RWPE1 (cell line): ENCODE results near the gene IER2.
"Not testable (repeated sequence)": the region's sequence is repeated elsewhere in the genome, so short reads cannot be mapped to it uniquely, and the experiment has no call there.

Source experiments
- CTCF ChIA-PET: fragments of 350-600 bp; sonication (Branson Sonifier 250); formaldehyde crosslinking; extraction: SDS; loops from one replicate; lab custom pipeline; 2021; lab: Yijun Ruan, JAX
- POLR2A ChIA-PET: fragments of 400-600 bp; formaldehyde crosslinking; extraction: SDS; loops from one replicate; lab custom pipeline; 2020; ENCODE audit warnings: antibody characterized with exemption; ENCODE audit not compliant: low non-redundant PET; lab: Yijun Ruan, JAX
- DNase-seq: peaks from one replicate; pipeline ENCODE4 v3.0.0; 2012; ENCODE audit warnings: low spot score
- H3K27ac ChIP-seq: fragments of 450-650 bp; 2 replicates; pipeline ENCODE4 v1.5.1; 2017
- CTCF ChIP-seq: fragments of 450-650 bp; conservative IDR thresholded peaks from 2 replicates; pipeline ENCODE4 v1.5.1; 2017; ENCODE audit warnings: low read depth, mild to moderate bottlenecking

The IER2 gene

DNA sequence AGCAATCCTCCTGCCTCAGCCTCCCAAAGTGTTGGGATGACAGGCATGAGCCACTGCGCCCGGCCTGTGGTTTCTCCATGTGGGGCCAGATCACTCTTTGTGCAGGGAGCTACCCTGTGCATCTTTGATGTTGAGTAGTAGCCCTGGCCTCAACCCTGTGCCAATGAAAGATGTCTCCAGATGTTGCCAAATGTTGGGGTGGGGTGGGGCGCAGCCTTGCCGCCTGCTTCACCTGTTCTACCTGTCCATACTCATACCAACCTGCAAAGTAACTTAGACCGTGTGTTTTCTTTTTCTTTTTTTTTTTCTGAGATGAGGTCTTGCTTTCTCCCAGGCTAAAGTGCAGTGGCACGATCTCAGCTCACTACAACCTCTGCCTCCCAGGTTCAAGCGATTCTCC is 20.9 kb downstream of the IER2 start:
- H3K27ac ChIP-seq, result peak overlapping the region; percentile 100
- TF ChIP-seq CTCF, result no peak
- POLR2A ChIA-PET, result interaction anchor here (0.6 to 0.7 kb wide), 2 partner anchors 14 to 52 kb away, joined by 3 to 4 read pairs; no protein-coding TSS in a partner anchor
- CTCF ChIA-PET, result no interaction called here
- DNase-seq, result no peak

GRCh38 chr19:13172346-13173138 is 22.3 kb downstream of the IER2 start:
- peak overlapping the region; percentile 100 for H3K27ac ChIP-seq
- ChIA-PET CTCF (no interaction called here), POLR2A (no interaction called here)
- peak; percentile 82 for DNase-seq
- TF ChIP-seq CTCF, result no peak

GRCh38 chr19:13173139-13173737 is 23.0 kb downstream of the IER2 start:
- POLR2A ChIA-PET, result no interaction called here
- CTCF ChIA-PET, result no interaction called here
- no peak for DNase-seq
- peak overlapping the region; percentile 100 for H3K27ac ChIP-seq
- TF ChIP-seq CTCF, result no peak

GRCh38 chr19:13176345-13176744 is 26.1 kb downstream of the IER2 start:
- peak overlapping the region; percentile 13; the same call in 1 of the 2 replicates for H3K27ac ChIP-seq
- no peak for DNase-seq
- ChIA-PET CTCF (interaction anchor here (0.6 to 0.7 kb wide), 4 partner anchors 8 to 1522 kb away, joined by 3 read pairs; no protein-coding TSS in a partner anchor), POLR2A (no interaction called here)
- no peak for TF ChIP-seq CTCF

DNA sequence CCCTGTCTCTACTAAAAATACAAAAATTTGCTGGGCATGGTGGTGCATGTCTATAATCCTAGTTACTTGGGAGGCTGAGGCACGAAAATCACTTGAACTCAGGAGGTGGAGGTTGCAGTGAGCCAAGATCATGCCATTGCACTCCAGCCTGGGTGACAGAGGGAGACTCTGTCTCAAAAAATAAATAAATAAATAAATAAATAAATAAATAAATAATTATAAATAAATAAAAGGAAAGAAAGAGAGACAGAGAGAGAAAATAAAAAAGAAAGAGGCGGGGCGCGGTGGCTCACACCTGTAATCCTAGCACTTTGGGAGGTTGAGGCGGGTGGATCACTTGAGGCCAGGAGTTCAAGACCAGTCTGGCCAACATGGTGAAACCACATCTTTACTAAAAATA is 27.4 kb downstream of the IER2 start:
- POLR2A ChIA-PET, H3K27ac ChIP-seq, DNase-seq: not testable (repeated sequence)
- CTCF ChIA-PET, result interaction anchor here (0.6 to 1.1 kb wide), 3 partner anchors 16 to 70 kb away, joined by 3 to 7 read pairs (median 3); no protein-coding TSS in a partner anchor

DNA sequence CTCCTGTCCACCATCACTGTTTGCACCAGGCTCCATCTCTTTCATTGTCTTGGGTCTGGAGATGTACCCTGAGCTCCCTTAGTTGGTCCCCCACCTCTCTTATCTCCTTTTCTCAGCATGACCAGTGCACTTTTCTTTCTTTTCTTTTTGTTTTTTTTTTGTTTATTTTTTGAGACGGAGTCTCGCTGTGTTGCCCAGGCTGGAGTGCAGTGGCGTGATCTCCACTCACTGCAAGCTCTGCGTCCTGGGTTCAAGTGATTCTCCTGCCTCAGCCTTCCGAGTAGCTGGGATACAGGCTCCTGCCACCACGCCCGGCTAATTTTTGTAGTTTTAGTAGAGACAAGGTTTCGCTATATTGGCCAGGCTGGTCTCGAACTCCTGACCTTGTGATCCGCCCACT is 28.1 kb downstream of the IER2 start:
- not testable (repeated sequence) for H3K27ac ChIP-seq, DNase-seq
- POLR2A ChIA-PET, result interaction anchor here (0.6 kb wide), 1 partner anchor 10 kb away, joined by 7 read pairs; no protein-coding TSS in a partner anchor
- CTCF ChIA-PET, result interaction anchor here (1.1 kb wide), 1 partner anchor 69 kb away, joined by 3 read pairs; no protein-coding TSS in a partner anchor

- DNase-seq, result no peak
These were observed 31.7 kb downstream of the IER2 start for GRCh38 chr19:13181747-13182388.

DNA sequence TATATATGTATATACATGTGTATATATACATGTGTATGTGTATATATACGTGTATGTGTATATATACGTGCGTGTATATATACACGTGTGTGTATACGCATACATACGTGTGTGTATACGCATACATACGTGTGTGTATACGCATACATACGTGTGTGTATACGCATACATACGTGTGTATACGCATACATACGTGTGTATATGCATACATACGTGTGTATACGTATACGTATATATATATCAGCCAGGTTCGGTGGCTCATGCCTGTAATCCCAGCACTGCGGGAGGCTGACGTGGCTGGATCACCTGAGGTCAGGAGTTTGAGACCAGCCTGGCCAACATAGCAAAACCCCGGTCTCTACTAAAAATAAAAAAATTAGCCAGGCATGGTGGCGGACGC is 34.7 kb downstream of the IER2 start:
- H3K27ac ChIP-seq, DNase-seq, POLR2A ChIA-PET, CTCF ChIA-PET: not testable (repeated sequence)

More at GRCh38 chr19:13181747-13182388, 31.7 kb downstream of the IER2 start:
- ChIA-PET CTCF (interaction anchor here (0.5 to 0.7 kb wide), 2 partner anchors 12 to 26 kb away, joined by 3 read pairs; no protein-coding TSS in a partner anchor), POLR2A (interaction anchor here (1.0 kb wide), 1 partner anchor 19 kb away, joined by 4 read pairs; no protein-coding TSS in a partner anchor)
- TF ChIP-seq CTCF, result no peak
- peak overlapping the region; percentile 74 for H3K27ac ChIP-seq

- DNase-seq, POLR2A ChIA-PET: not testable (repeated sequence)
- H3K27ac ChIP-seq, result 0 out of 2 replicates have a peak overlapping the region, but pooled peaks have one; percentile 14
- CTCF ChIA-PET, result interaction anchor here (0.6 kb wide), 1 partner anchor 21 kb away, joined by 3 read pairs; no protein-coding TSS in a partner anchor
These were observed 35.8 kb downstream of the IER2 start for GRCh38 chr19:13185763-13186657.
